Neural progenitor cell (in vitro differentiated cells): Measurements from ENCODE around the gene MEG3. TPM values are rescaled to one million over a fixed set of nuclear protein-coding genes. Genes with fewer than 3 reads are reported as not detected.

Experiments used
- DNase-seq: peaks from one replicate; pipeline ENCODE4 v3.0.0-alpha.2; 2016; ENCODE audit warnings: low spot score
- H2AFZ ChIP-seq: fragments of 200-600 bp; sonication (generic); replicated peaks from 2 replicates; pipeline ENCODE4 v1.6.1; 2016; ENCODE audit warnings: antibody characterized with exemption
- H3F3A ChIP-seq: fragments of 200-600 bp; sonication (generic); 2 replicates; pipeline ENCODE4 v1.6.1; 2016; ENCODE audit warnings: antibody characterized with exemption, low read depth
- H3K27ac ChIP-seq: fragments of 200-600 bp; sonication (generic); 2 replicates; pipeline ENCODE4 v1.5.1; 2016; ENCODE audit warnings: mild to moderate bottlenecking
- H3K27me3 ChIP-seq: fragments of 200-600 bp; sonication (generic); 2 replicates; pipeline ENCODE4 v1.6.1; 2016; ENCODE audit warnings: mild to moderate bottlenecking, moderate library complexity
- H3K36me3 ChIP-seq: fragments of 200-600 bp; sonication (generic); 2 replicates; pipeline ENCODE4 v1.5.1; 2016
- H3K4me1 ChIP-seq: fragments of 200-600 bp; sonication (generic); 2 replicates; pipeline ENCODE4 v1.6.1; 2016; ENCODE audit warnings: mixed run types
- H3K4me2 ChIP-seq: fragments of 200-600 bp; sonication (generic); 2 replicates; pipeline ENCODE4 v1.6.1; 2016
- H3K4me3 ChIP-seq: fragments of 200-600 bp; sonication (generic); 2 replicates; pipeline ENCODE4 v1.5.1; 2016
- H3K79me2 ChIP-seq: fragments of 200-600 bp; sonication (generic); 2 replicates; pipeline ENCODE4 v1.6.1; 2016; ENCODE audit warnings: low read depth
- H3K9ac ChIP-seq: fragments of 200-600 bp; sonication (generic); 2 replicates; pipeline ENCODE4 v1.6.1; 2016
- H3K9me3 ChIP-seq: fragments of 200-600 bp; sonication (generic); 2 replicates; pipeline ENCODE4 v1.5.1; 2016; ENCODE audit warnings: low read depth
- H4K20me1 ChIP-seq: fragments of 200-600 bp; sonication (generic); 2 replicates; pipeline ENCODE4 v1.6.1; 2016; ENCODE audit warnings: low read depth
- H3K27ac Mint-ChIP-seq: 3 replicates; pipeline ENCODE4 v1.8.0; 2021; ENCODE audit warnings: mixed read lengths
- H3K27me3 Mint-ChIP-seq: 2 replicates; pipeline ENCODE4 v1.8.0; 2022; ENCODE audit warnings: low read depth, mild to moderate bottlenecking, inconsistent platforms, moderate library complexity, mixed read lengths; ENCODE audit not compliant: insufficient read depth
- H3K36me3 Mint-ChIP-seq: 3 replicates; pipeline ENCODE4 v1.8.0; 2021; ENCODE audit warnings: mixed read lengths
- H3K4me1 Mint-ChIP-seq: 3 replicates; pipeline ENCODE4 v1.8.0; 2021; ENCODE audit warnings: mixed read lengths
- H3K4me3 Mint-ChIP-seq: 3 replicates; pipeline ENCODE4 v1.8.0; 2021; ENCODE audit warnings: mild to moderate bottlenecking, moderate library complexity, mixed read lengths
- H3K9me3 Mint-ChIP-seq: 3 replicates; pipeline ENCODE4 v1.8.0; 2020; ENCODE audit warnings: mixed read lengths
- CTCF ChIP-seq: fragments of 200-600 bp; sonication (generic); IDR thresholded peaks from 2 replicates; pipeline ENCODE4 v1.5.1; 2017; ENCODE audit warnings: antibody characterized with exemption, mild to moderate bottlenecking
- EZH2 ChIP-seq: fragments of 200-600 bp; sonication (generic); IDR thresholded peaks from 2 replicates; pipeline ENCODE4 v1.6.1; 2017; ENCODE audit warnings: antibody characterized with exemption, mild to moderate bottlenecking, moderate library complexity
- EZH2phosphoT487 ChIP-seq: fragments of 200-600 bp; sonication (generic); IDR thresholded peaks from 2 replicates; pipeline ENCODE4 v1.6.1; 2017; ENCODE audit warnings: antibody characterized with exemption
- total RNA-seq: library from RNA; depleted of rRNA; stranded (reverse); fragments of >200 nt; gene quantifications from 2 replicates; pipeline ENCODE4 v1.2.3, GENCODE V29; 2015; ENCODE audit warnings: low replicate concordance

Gene MEG3
- total RNA-seq, 1 donor from 2014 or later: 10.6 TPM

- DNase-seq: no peak
- peaks cover 23% of the 10 kb centered on the region for H3K4me1 ChIP-seq
- no peak overlapping the region for H2AFZ ChIP-seq
- H3K27me3 ChIP-seq: no peaks in the 10 kb centered on the region
- TF ChIP-seq EZH2phosphoT487 (no peak), CTCF (no peak), EZH2 (no peak)
- Mint-ChIP-seq H3K4me1 (no peaks in the 10 kb centered on the region), H3K4me3 (no peak overlapping the region), H3K9me3 (peaks cover 22% of the 10 kb centered on the region), H3K27ac (no peak overlapping the region), H3K27me3 (peaks cover 4% of the 10 kb centered on the region), H3K36me3 (no peaks in the 10 kb centered on the region)
- H3F3A ChIP-seq: peaks cover 26% of the 10 kb centered on the region
- H3K4me2 ChIP-seq: no peak overlapping the region
- H3K9ac ChIP-seq: no peak overlapping the region
- no peaks in the 10 kb centered on the region for H4K20me1 ChIP-seq
- no peaks in the 10 kb centered on the region for H3K79me2 ChIP-seq
- H3K4me3 ChIP-seq: no peak overlapping the region
- peaks cover 16% of the 10 kb centered on the region for H3K9me3 ChIP-seq
- no peaks in the 10 kb centered on the region for H3K36me3 ChIP-seq
- no peak overlapping the region for H3K27ac ChIP-seq
Observed at GRCh38 chr14:100804138-100804537, 21.8 kb upstream of the MEG3 start.

GRCh38 chr14:100804558-100805309 lies 21.2 kb upstream of the MEG3 start:
- peaks cover 29% of the 10 kb centered on the region for H3F3A ChIP-seq
- H3K27ac Mint-ChIP-seq: peak overlapping the region; percentile 53
- H3K36me3 ChIP-seq: no peaks in the 10 kb centered on the region
- H3K9me3 ChIP-seq: peaks cover 22% of the 10 kb centered on the region
- no peaks in the 10 kb centered on the region for H4K20me1 ChIP-seq
- no peak overlapping the region for H3K4me3 ChIP-seq
- H3K4me1 Mint-ChIP-seq: no peaks in the 10 kb centered on the region
- no peak overlapping the region for H3K4me2 ChIP-seq
- no peak for TF ChIP-seq EZH2phosphoT487
- no peak for TF ChIP-seq EZH2
- no peak for TF ChIP-seq CTCF
- H3K9ac ChIP-seq: no peak overlapping the region
- peak overlapping the region; percentile 29 for H2AFZ ChIP-seq
- DNase-seq: no peak
- H3K36me3 Mint-ChIP-seq: peaks cover 4% of the 10 kb centered on the region
- no peak overlapping the region for H3K27ac ChIP-seq
- H3K27me3 ChIP-seq: no peaks in the 10 kb centered on the region
- peaks cover 18% of the 10 kb centered on the region for H3K4me1 ChIP-seq
- H3K4me3 Mint-ChIP-seq: no peak overlapping the region
- H3K27me3 Mint-ChIP-seq: peaks cover 4% of the 10 kb centered on the region
- H3K9me3 Mint-ChIP-seq: peaks cover 27% of the 10 kb centered on the region
- no peaks in the 10 kb centered on the region for H3K79me2 ChIP-seq

GRCh38 chr14:100806386-100806785 lies 19.5 kb upstream of the MEG3 start:
- peaks cover 37% of the 10 kb centered on the region for H3K9me3 ChIP-seq
- H3K9me3 Mint-ChIP-seq: peaks cover 41% of the 10 kb centered on the region
- no peak for TF ChIP-seq EZH2phosphoT487
- no peak for TF ChIP-seq CTCF
- TF ChIP-seq EZH2: no peak

More at GRCh38 chr14:100806386-100806785, 19.5 kb upstream of the MEG3 start:
- Histone ChIP-seq H2AFZ (no peak overlapping the region), H3K36me3 (no peaks in the 10 kb centered on the region), H3K27me3 (no peaks in the 10 kb centered on the region), H3K4me1 (peaks cover 8% of the 10 kb centered on the region), H3F3A (peaks cover 36% of the 10 kb centered on the region), H3K4me3 (no peak overlapping the region), H3K4me2 (no peak overlapping the region), H3K79me2 (no peaks in the 10 kb centered on the region), H3K9ac (no peak overlapping the region), H4K20me1 (no peaks in the 10 kb centered on the region), H3K27ac (no peak overlapping the region)
- Mint-ChIP-seq H3K4me1 (no peaks in the 10 kb centered on the region), H3K36me3 (peaks cover 4% of the 10 kb centered on the region), H3K4me3 (no peak overlapping the region), H3K27me3 (peaks cover 4% of the 10 kb centered on the region), H3K27ac (no peak overlapping the region)
- DNase-seq: no peak
